Endothelial cell (in vitro differentiated cells): ENCODE measurements around the gene ULBP3. TPM values are rescaled to one million over a fixed set of nuclear protein-coding genes. Genes with fewer than 3 reads are reported as not detected.

Experiments
- DNase-seq: peaks from one replicate; pipeline ENCODE4 v3.0.0; 2021; ENCODE audit warnings: low spot score
- H3K27ac Mint-ChIP-seq: one replicate; pipeline ENCODE4 v1.8.0; 2021; ENCODE audit warnings: mixed read lengths, inconsistent platforms; ENCODE audit not compliant: unreplicated experiment
- H3K27me3 Mint-ChIP-seq: one replicate; pipeline ENCODE4 v1.8.0; 2021; ENCODE audit warnings: mild to moderate bottlenecking, moderate library complexity, mixed read lengths, inconsistent platforms; ENCODE audit not compliant: unreplicated experiment
- H3K36me3 Mint-ChIP-seq: one replicate; pipeline ENCODE4 v1.8.0; 2021; ENCODE audit warnings: mild to moderate bottlenecking, low read depth, mixed read lengths, inconsistent platforms; ENCODE audit not compliant: unreplicated experiment
- H3K4me1 Mint-ChIP-seq: one replicate; pipeline ENCODE4 v1.8.0; 2021; ENCODE audit warnings: mild to moderate bottlenecking, mixed read lengths, inconsistent platforms; ENCODE audit not compliant: unreplicated experiment
- H3K4me3 Mint-ChIP-seq: one replicate; pipeline ENCODE4 v1.8.0; 2021; ENCODE audit warnings: mild to moderate bottlenecking, mixed read lengths, inconsistent platforms; ENCODE audit not compliant: unreplicated experiment
- H3K9me3 Mint-ChIP-seq: one replicate; pipeline ENCODE4 v1.8.0; 2021; ENCODE audit warnings: mixed read lengths, inconsistent platforms; ENCODE audit not compliant: unreplicated experiment
- total RNA-seq: library from RNA; stranded (reverse); fragmentation: NEBNext Ultra II Directional; extraction: Animal tissue kit (Norgen Biotek cat#: 25700); gene quantifications from one replicate; pipeline ENCODE4 v1.2.1, GENCODE V29; 2021; ENCODE audit not compliant: unreplicated experiment
- TF ChIP-seq, protein P1 (sequence below): fragments of 200-600 bp; sonication (generic); IDR thresholded peaks from one replicate; pipeline ENCODE4 v1.5.0; 2021; ENCODE audit warnings: antibody characterized with exemption; ENCODE audit not compliant: unreplicated experiment

Gene ULBP3
- total RNA-seq, 1 donor from 2014 or later = 16.0 TPM

DNA sequence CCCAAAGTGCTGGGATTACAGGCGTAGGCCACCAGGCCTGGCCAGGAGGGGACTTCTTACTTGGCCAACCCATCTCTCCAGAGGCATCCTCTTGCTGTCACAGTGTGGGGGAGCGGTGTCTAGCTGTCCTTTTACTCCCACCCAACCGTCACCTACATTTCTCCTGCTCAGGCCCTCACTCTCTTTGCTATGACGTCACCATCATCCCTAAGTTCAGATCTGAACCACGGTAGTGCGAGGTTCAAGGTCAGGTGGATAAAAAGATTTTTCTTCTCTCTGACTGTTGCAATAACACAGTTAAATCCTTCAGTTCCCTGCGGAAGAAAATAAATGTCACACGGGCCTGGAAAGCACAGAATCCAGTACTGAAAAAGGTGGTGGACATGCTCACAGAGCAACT, 36.3 kb downstream of the ULBP3 start:
- Mint-ChIP-seq H3K27me3 (peaks cover 19% of the 10 kb centered on the region), H3K36me3 (no peaks in the 10 kb centered on the region), H3K27ac (no peak overlapping the region), H3K4me1 (peaks cover 14% of the 10 kb centered on the region), H3K4me3 (no peak overlapping the region), H3K9me3 (no peaks in the 10 kb centered on the region)
- TF ChIP-seq, protein P1, sequence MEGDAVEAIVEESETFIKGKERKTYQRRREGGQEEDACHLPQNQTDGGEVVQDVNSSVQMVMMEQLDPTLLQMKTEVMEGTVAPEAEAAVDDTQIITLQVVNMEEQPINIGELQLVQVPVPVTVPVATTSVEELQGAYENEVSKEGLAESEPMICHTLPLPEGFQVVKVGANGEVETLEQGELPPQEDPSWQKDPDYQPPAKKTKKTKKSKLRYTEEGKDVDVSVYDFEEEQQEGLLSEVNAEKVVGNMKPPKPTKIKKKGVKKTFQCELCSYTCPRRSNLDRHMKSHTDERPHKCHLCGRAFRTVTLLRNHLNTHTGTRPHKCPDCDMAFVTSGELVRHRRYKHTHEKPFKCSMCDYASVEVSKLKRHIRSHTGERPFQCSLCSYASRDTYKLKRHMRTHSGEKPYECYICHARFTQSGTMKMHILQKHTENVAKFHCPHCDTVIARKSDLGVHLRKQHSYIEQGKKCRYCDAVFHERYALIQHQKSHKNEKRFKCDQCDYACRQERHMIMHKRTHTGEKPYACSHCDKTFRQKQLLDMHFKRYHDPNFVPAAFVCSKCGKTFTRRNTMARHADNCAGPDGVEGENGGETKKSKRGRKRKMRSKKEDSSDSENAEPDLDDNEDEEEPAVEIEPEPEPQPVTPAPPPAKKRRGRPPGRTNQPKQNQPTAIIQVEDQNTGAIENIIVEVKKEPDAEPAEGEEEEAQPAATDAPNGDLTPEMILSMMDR = no peak
- DNase-seq = no peak

DNA sequence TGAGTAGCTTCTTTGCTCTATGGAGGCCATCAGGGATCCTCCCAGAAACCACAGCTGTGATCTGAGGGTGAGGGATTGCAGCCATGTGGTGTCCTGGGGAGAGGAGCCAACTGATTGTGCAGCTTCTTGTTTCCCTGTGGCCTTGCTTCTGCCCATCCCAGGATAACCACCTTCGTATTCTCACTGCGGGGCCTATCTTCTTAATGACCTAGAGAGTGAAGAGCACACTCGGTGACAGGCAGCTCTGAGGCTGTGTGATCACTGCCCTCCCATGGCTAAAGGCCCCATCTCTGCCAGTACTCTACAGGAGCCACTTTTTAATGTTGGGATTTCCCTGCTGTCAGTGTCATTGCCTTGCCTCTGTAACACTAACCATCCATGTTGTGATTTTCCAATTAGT, 38.3 kb downstream of the ULBP3 start:
- Mint-ChIP-seq H3K27ac (no peak overlapping the region), H3K27me3 (peaks cover 14% of the 10 kb centered on the region), H3K4me3 (no peak overlapping the region), H3K36me3 (no peaks in the 10 kb centered on the region), H3K9me3 (no peaks in the 10 kb centered on the region), H3K4me1 (peaks cover 9% of the 10 kb centered on the region)
- DNase-seq = no peak
- TF ChIP-seq, protein P1 = no peak

- Mint-ChIP-seq H3K36me3 (no peaks in the 10 kb centered on the region), H3K27me3 (peaks cover 14% of the 10 kb centered on the region), H3K4me1 (peaks cover 9% of the 10 kb centered on the region), H3K9me3 (no peaks in the 10 kb centered on the region), H3K4me3 (no peak overlapping the region), H3K27ac (no peak overlapping the region)
- DNase-seq = no peak
- TF ChIP-seq, protein P1 = no peak
Observed at GRCh38 chr6:150029749-150030148, 39.2 kb downstream of the ULBP3 start.

DNA sequence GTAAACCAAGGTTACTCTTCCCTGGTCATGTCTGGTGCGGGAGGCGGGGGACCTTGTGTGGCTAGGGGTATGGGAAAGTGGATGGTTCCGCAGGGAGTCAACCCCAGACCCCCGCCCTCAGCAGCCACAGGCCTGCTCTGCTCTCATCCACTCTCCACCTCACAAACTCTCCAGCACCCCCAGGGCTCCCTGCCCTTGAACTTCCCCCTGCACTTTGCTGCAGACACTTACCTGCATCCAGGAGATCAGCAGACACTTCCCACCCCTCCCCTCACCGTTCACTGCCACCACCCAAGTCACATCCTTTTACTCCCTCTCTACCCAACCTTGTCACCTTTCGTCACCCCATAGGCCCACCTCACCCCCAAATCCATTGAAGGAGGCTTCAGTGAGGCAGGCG, 39.6 kb downstream of the ULBP3 start:
- Mint-ChIP-seq H3K27ac (no peak overlapping the region), H3K36me3 (no peaks in the 10 kb centered on the region), H3K4me3 (no peak overlapping the region), H3K27me3 (peaks cover 17% of the 10 kb centered on the region), H3K4me1 (peaks cover 9% of the 10 kb centered on the region), H3K9me3 (no peaks in the 10 kb centered on the region)
- TF ChIP-seq, protein P1 = no peak
- DNase-seq = no peak

DNA sequence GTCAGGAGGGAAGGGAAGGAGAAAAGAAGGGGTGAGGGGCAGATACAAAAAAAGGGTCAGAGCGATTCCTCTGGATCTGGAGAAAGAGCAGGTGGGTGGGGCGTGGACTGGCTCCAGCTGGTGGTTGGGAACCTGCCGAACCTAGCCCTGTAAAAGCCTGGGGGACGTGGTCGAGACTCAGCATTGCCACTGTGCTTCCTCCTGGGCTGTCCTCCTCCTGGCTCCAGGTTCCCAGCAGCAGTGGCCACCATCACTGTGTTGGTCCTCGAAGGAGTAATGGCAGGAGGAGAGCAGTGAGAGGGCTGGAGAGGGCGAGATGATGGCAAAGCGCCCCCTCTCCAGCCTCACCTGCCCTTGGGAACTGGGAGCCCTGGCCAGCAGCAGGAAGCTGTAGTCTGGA, 40.1 kb downstream of the ULBP3 start:
- TF ChIP-seq, protein P1 = no peak

More for the DNA sequence above, 40.1 kb downstream of the ULBP3 start:
- Mint-ChIP-seq H3K4me1 (peaks cover 9% of the 10 kb centered on the region), H3K36me3 (no peaks in the 10 kb centered on the region), H3K27me3 (peaks cover 16% of the 10 kb centered on the region), H3K9me3 (no peaks in the 10 kb centered on the region), H3K27ac (no peak overlapping the region), H3K4me3 (no peak overlapping the region)
- DNase-seq = no peak
